Measurements from ENCODE around the gene RCAN1. TPM values are rescaled to one million over a fixed set of nuclear protein-coding genes. Genes with fewer than 3 reads are reported as not detected.

RCAN1 gene
- total and polyA plus RNA-seq, 2 of the 4 experiments (the other 2 are of a cell fraction) = 53.5 to 175 TPM

DNA sequence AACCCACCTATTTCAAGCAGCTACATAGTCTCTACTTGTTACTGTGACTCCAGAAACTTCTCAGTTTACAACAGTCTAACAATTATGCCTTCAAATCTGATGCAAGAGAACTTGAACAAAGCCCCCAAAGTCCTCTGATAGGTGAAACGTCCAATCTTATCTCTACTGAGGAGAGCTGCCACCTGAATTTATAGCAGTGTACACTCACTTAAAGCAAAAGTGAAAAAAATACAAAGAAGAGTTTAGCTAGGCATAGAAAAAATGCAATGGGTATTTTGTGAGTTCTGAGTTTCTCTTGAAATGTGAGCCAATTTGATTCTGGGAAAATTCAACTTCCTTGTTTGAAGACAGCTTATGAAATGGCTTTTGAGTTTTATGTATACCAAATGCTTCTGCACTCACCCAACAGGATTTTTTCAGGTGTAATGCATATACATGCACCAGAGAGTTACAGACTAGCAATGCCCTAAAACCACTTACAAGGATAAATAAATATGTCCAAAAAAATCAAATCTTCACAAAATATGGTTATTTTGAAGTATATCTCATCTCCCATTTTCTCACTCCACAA lies 36.0 kb upstream of the RCAN1 start:
- 0% methylated on average over 1 of the region's 1 CpG; no CpG with 5 or more reads in 1 of the 2 experiments for WGBS, 2 experiments (ENCODE audit: extremely low coverage in 2 of 2, insufficient read length in 1 of 2)

More for the DNA sequence above, 36.0 kb upstream of the RCAN1 start:
- no TSS peak for BruUV-seq (replicated peaks)
- DNase-seq = no peak
- H3K4me3 ChIP-seq (ENCODE audit: insufficient read depth, low read depth, low read length) = no peak overlapping the region
- H3K4me2 ChIP-seq (ENCODE audit: low read depth, low read length) = no peak overlapping the region
- no peaks in the 10 kb centered on the region for H3K9me1 ChIP-seq (ENCODE audit: insufficient read depth, low read length)
- ATAC-seq (ENCODE audit: low read depth) = no peak
- no peak overlapping the region for H2BK5ac ChIP-seq (ENCODE audit: low read depth, low read length, poor library complexity, severe bottlenecking)
- TF ChIP-seq, protein P1, sequence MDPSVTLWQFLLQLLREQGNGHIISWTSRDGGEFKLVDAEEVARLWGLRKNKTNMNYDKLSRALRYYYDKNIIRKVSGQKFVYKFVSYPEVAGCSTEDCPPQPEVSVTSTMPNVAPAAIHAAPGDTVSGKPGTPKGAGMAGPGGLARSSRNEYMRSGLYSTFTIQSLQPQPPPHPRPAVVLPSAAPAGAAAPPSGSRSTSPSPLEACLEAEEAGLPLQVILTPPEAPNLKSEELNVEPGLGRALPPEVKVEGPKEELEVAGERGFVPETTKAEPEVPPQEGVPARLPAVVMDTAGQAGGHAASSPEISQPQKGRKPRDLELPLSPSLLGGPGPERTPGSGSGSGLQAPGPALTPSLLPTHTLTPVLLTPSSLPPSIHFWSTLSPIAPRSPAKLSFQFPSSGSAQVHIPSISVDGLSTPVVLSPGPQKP (IDR thresholded peaks at IDR 0.05; ENCODE audit: borderline replicate concordance, low read depth, low read length) = no peak
- no peak for TF ChIP-seq MAZ (IDR thresholded peaks at IDR 0.05; ENCODE audit: borderline replicate concordance, low read depth, low read length)
- TF ChIP-seq MXI1 (IDR thresholded peaks at IDR 0.05; ENCODE audit: borderline replicate concordance, low read depth, low read length) = no peak
- TF ChIP-seq MAFK (IDR thresholded peaks at IDR 0.05; ENCODE audit: low read depth, low read length) = no peak
- no peak overlapping the region for H3K27ac ChIP-seq (ENCODE audit: insufficient read depth, low read length)
- POLR2A ChIA-PET (ENCODE audit: unreplicated experiment) = no interaction called here
- no peak overlapping the region for H4K5ac ChIP-seq (ENCODE audit: low read depth, low read length)
- no peaks in the 10 kb centered on the region for H4K20me1 ChIP-seq (ENCODE audit: insufficient read depth, low read length)
- intact Hi-C loops (cut with micrococcal nuclease) (no loop called here), dilution Hi-C loops (cut with HindIII; ENCODE audit: low sequenced_read_pairs, unreplicated experiment) (no loop called here), in situ Hi-C loops (cut with MboI; ENCODE audit: low sequenced_read_pairs) (no loop called here)
- H3K79me1 ChIP-seq (ENCODE audit: low read depth in 1 of 2, low read length in 2 of 2) = no peaks in the 10 kb centered on the region
- H3K23ac ChIP-seq (ENCODE audit: low read depth, low read length) = no peak overlapping the region
- CTCF ChIA-PET = interaction anchor here (0.6 kb wide), 1 partner anchor 1575 kb away, joined by 11 read pairs; no protein-coding TSS in a partner anchor
- H2BK20ac ChIP-seq (ENCODE audit: low read depth, low read length) = no peak overlapping the region
- peaks cover 36% of the 10 kb centered on the region for H3K27me3 ChIP-seq (ENCODE audit: control insufficient read depth, insufficient read depth, low read length)
- no peak overlapping the region for H3K9ac ChIP-seq (ENCODE audit: low read depth, low read length)
- H3K4ac ChIP-seq (ENCODE audit: low read depth, low read length) = no peak overlapping the region
- no peak overlapping the region for H2AK9ac ChIP-seq (replicated peaks; ENCODE audit: low read depth, low read length, poor library complexity)
- no peak overlapping the region for H2AK5ac ChIP-seq (ENCODE audit: low read depth, low read length)
- H3K4me1 ChIP-seq (ENCODE audit: control insufficient read depth, insufficient read depth, low read length) = peaks cover 3% of the 10 kb centered on the region; the same call in 1 of the 2 replicates
- no peak overlapping the region for H4K8ac ChIP-seq (ENCODE audit: low read depth in 2 of 2, low read length in 2 of 2)
- no peak overlapping the region for H3K56ac ChIP-seq (ENCODE audit: extremely low read depth, insufficient read depth, low read length)
- H3K18ac ChIP-seq (ENCODE audit: low read depth, low read length) = no peak overlapping the region
- no peaks in the 10 kb centered on the region for H3K36me3 ChIP-seq (ENCODE audit: control insufficient read depth, insufficient read depth, low read length)
- no peak overlapping the region for H3K14ac ChIP-seq (replicated peaks; ENCODE audit: low read depth, low read length)
- H2BK120ac ChIP-seq (ENCODE audit: low read depth, low read length) = no peak overlapping the region
- H2AFZ ChIP-seq (replicated peaks; ENCODE audit: low read length, poor library complexity) = no peak overlapping the region
- no peak overlapping the region for H2BK15ac ChIP-seq (ENCODE audit: low read depth, low read length)
- peaks cover 10% of the 10 kb centered on the region for H3K9me3 ChIP-seq (ENCODE audit: control insufficient read depth, insufficient read depth, low read length)
- no peak overlapping the region for H4K91ac ChIP-seq (ENCODE audit: insufficient read depth, low read depth, low read length)

All from IMR-90 (cell line).